OCI-LY7 (cell line): ENCODE results near the gene C11orf24.

ENCODE experiments used
- EZH2phosphoT487 ChIP-seq: fragments of 200-600 bp; sonication (generic); IDR thresholded peaks from 2 replicates; pipeline ENCODE4 v1.6.1; 2018; ENCODE audit warnings: low read depth, borderline replicate concordance, mild to moderate bottlenecking, mixed run types, antibody characterized with exemption, low read length, moderate library complexity, mixed read lengths
- TF ChIP-seq, protein P1 (sequence below): fragments of 200-600 bp; sonication (generic); conservative IDR thresholded peaks from 2 replicates; pipeline ENCODE4 v1.5.1; 2014; ENCODE audit warnings: mild to moderate bottlenecking, antibody characterized with exemption, low read length, moderate library complexity, mixed read lengths

DNA sequence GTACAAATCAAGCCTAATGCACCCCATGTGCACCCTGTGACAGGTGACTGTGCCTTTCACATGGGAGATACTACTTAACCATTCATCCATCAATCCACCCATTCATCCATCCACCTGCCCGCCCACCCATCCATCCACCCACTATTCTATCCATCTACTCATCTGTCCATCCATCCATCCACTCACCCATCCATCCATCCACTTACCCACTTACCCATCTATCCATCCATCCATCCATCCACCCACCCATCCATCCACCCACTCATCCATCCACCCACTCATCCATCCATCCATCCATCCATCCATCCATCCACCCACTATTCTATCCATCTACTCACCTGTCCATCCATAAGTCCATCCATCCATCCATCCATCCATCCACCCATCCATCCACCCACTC is 7.5 kb downstream of the C11orf24 start:
- TF ChIP-seq, protein P1, sequence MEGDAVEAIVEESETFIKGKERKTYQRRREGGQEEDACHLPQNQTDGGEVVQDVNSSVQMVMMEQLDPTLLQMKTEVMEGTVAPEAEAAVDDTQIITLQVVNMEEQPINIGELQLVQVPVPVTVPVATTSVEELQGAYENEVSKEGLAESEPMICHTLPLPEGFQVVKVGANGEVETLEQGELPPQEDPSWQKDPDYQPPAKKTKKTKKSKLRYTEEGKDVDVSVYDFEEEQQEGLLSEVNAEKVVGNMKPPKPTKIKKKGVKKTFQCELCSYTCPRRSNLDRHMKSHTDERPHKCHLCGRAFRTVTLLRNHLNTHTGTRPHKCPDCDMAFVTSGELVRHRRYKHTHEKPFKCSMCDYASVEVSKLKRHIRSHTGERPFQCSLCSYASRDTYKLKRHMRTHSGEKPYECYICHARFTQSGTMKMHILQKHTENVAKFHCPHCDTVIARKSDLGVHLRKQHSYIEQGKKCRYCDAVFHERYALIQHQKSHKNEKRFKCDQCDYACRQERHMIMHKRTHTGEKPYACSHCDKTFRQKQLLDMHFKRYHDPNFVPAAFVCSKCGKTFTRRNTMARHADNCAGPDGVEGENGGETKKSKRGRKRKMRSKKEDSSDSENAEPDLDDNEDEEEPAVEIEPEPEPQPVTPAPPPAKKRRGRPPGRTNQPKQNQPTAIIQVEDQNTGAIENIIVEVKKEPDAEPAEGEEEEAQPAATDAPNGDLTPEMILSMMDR, result no peak
- no peak for TF ChIP-seq EZH2phosphoT487
